ENCODE data around the gene APOH. TPM values are rescaled to one million over a fixed set of nuclear protein-coding genes. Genes with fewer than 3 reads are reported as not detected.

The APOH gene
- total and polyA plus RNA-seq, 2 of the 13 experiments (the other 11 are each of a cell fraction or from before 2014, with no cell fraction given) = 4,846 to 5,748 TPM

DNA sequence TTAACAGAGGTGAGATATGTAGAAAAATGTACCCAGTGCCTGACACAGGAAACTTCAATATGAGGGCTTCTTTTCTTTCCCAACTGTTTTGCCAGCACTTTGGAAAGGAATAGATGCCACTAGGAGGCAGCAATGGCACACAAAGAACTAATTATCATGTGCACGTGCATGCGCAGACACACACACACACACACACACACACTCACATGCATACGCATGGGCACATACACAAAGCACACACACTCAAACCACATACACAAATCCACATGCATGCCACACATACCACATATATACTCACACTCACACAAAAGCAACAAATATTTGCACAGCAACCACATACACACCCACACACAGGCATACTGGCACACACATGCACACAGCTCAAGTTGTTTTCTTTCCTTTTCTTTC, 28.5 kb downstream of the APOH start (continued):
- TF ChIP-seq, protein P1, sequence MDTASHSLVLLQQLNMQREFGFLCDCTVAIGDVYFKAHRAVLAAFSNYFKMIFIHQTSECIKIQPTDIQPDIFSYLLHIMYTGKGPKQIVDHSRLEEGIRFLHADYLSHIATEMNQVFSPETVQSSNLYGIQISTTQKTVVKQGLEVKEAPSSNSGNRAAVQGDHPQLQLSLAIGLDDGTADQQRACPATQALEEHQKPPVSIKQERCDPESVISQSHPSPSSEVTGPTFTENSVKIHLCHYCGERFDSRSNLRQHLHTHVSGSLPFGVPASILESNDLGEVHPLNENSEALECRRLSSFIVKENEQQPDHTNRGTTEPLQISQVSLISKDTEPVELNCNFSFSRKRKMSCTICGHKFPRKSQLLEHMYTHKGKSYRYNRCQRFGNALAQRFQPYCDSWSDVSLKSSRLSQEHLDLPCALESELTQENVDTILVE (CRISPR knock-in tag; IDR thresholded peaks at IDR 0.05) = peak; percentile 81
- no peak; the same call in 1 of the 2 replicates for TF ChIP-seq ZNF547 (CRISPR knock-in tag; IDR thresholded peaks at IDR 0.05)
- TF ChIP-seq, protein P2, sequence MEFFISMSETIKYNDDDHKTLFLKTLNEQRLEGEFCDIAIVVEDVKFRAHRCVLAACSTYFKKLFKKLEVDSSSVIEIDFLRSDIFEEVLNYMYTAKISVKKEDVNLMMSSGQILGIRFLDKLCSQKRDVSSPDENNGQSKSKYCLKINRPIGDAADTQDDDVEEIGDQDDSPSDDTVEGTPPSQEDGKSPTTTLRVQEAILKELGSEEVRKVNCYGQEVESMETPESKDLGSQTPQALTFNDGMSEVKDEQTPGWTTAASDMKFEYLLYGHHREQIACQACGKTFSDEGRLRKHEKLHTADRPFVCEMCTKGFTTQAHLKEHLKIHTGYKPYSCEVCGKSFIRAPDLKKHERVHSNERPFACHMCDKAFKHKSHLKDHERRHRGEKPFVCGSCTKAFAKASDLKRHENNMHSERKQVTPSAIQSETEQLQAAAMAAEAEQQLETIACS (CRISPR knock-in tag; IDR thresholded peaks at IDR 0.05) = peak; percentile 83
- TF ChIP-seq, protein P3, sequence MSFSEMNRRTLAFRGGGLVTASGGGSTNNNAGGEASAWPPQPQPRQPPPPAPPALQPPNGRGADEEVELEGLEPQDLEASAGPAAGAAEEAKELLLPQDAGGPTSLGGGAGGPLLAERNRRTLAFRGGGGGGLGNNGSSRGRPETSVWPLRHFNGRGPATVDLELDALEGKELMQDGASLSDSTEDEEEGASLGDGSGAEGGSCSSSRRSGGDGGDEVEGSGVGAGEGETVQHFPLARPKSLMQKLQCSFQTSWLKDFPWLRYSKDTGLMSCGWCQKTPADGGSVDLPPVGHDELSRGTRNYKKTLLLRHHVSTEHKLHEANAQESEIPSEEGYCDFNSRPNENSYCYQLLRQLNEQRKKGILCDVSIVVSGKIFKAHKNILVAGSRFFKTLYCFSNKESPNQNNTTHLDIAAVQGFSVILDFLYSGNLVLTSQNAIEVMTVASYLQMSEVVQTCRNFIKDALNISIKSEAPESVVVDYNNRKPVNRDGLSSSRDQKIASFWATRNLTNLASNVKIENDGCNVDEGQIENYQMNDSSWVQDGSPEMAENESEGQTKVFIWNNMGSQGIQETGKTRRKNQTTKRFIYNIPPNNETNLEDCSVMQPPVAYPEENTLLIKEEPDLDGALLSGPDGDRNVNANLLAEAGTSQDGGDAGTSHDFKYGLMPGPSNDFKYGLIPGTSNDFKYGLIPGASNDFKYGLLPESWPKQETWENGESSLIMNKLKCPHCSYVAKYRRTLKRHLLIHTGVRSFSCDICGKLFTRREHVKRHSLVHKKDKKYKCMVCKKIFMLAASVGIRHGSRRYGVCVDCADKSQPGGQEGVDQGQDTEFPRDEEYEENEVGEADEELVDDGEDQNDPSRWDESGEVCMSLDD (CRISPR knock-in tag; IDR thresholded peaks at IDR 0.05; ENCODE audit: borderline replicate concordance) = no peak
- TF ChIP-seq ZNF274 (CRISPR knock-in tag; IDR thresholded peaks at IDR 0.05) = no peak
- no peak for TF ChIP-seq ZNF766 (CRISPR knock-in tag; IDR thresholded peaks at IDR 0.05; ENCODE audit: borderline replicate concordance)
- TF ChIP-seq SP5 (CRISPR knock-in tag; IDR thresholded peaks at IDR 0.05; ENCODE audit: borderline replicate concordance, low read depth) = no peak
- TF ChIP-seq STAT5B (CRISPR knock-in tag; IDR thresholded peaks at IDR 0.05) = no peak
- TF ChIP-seq ZNF782 (CRISPR knock-in tag; IDR thresholded peaks at IDR 0.05; ENCODE audit: borderline replicate concordance) = no peak
- TF ChIP-seq RAD21 (CRISPR knock-in tag; IDR thresholded peaks at IDR 0.05) = peak; percentile 94
- TF ChIP-seq THAP11 (CRISPR knock-in tag; IDR thresholded peaks at IDR 0.05) = peak; percentile 59; the same call in 1 of the 2 replicates
- no peak for TF ChIP-seq GTF3A (CRISPR knock-in tag; conservative IDR thresholded peaks at IDR 0.05)
- TF ChIP-seq, protein P4, sequence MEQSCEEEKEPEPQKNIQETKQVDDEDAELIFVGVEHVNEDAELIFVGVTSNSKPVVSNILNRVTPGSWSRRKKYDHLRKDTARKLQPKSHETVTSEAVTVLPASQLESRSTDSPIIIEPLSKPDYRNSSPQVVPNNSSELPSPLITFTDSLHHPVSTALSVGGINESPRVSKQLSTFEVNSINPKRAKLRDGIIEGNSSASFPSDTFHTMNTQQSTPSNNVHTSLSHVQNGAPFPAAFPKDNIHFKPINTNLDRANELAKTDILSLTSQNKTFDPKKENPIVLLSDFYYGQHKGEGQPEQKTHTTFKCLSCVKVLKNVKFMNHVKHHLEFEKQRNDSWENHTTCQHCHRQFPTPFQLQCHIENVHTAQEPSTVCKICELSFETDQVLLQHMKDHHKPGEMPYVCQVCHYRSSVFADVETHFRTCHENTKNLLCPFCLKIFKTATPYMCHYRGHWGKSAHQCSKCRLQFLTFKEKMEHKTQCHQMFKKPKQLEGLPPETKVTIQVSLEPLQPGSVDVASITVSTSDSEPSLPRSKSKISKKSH (CRISPR knock-in tag; IDR thresholded peaks at IDR 0.05; ENCODE audit: borderline replicate concordance) = no peak
- no peak for TF ChIP-seq ZNF530 (CRISPR knock-in tag; IDR thresholded peaks at IDR 0.05; ENCODE audit: low read depth)
- TF ChIP-seq MEIS2 (CRISPR knock-in tag; IDR thresholded peaks at IDR 0.05) = no peak
- TF ChIP-seq KMT2A (CRISPR knock-in tag; IDR thresholded peaks at IDR 0.05) = peak; percentile 56; the same call in 1 of the 2 replicates
- TF ChIP-seq, protein P5, sequence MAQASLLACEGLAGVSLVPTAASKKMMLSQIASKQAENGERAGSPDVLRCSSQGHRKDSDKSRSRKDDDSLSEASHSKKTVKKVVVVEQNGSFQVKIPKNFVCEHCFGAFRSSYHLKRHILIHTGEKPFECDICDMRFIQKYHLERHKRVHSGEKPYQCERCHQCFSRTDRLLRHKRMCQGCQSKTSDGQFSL (CRISPR knock-in tag; IDR thresholded peaks at IDR 0.05) = no peak
- TF ChIP-seq, protein P6, sequence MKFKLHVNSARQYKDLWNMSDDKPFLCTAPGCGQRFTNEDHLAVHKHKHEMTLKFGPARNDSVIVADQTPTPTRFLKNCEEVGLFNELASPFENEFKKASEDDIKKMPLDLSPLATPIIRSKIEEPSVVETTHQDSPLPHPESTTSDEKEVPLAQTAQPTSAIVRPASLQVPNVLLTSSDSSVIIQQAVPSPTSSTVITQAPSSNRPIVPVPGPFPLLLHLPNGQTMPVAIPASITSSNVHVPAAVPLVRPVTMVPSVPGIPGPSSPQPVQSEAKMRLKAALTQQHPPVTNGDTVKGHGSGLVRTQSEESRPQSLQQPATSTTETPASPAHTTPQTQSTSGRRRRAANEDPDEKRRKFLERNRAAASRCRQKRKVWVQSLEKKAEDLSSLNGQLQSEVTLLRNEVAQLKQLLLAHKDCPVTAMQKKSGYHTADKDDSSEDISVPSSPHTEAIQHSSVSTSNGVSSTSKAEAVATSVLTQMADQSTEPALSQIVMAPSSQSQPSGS (CRISPR knock-in tag; IDR thresholded peaks at IDR 0.05) = peak; percentile 54; the same call in 1 of the 2 replicates
- TF ChIP-seq PRPF4 (IDR thresholded peaks at IDR 0.05; ENCODE audit: low read depth, low read length, poor library complexity, severe bottlenecking) = no peak
- TF ChIP-seq MED8 (CRISPR knock-in tag; IDR thresholded peaks at IDR 0.05; ENCODE audit: insufficient replicate concordance) = no peak
- TF ChIP-seq ZSCAN22 (CRISPR knock-in tag; IDR thresholded peaks at IDR 0.05) = no peak

All from HepG2 (cell line).